Chondrocyte (in vitro differentiated cells): Measurements from ENCODE around the gene PGBD2. TPM values are rescaled to one million over a fixed set of nuclear protein-coding genes. Genes with fewer than 3 reads are reported as not detected.
"Not testable (repeated sequence)": the region's sequence is repeated elsewhere in the genome, so short reads cannot be mapped to it uniquely, and the experiment has no call there.

Source experiments
- DNase-seq: peaks from one replicate; pipeline ENCODE4 v3.0.0; 2021; ENCODE audit warnings: mixed read lengths, low spot score
- H3K27ac Mint-ChIP-seq: one replicate; pipeline ENCODE4 v1.8.0; 2021; ENCODE audit warnings: mild to moderate bottlenecking, moderate library complexity, mixed read lengths; ENCODE audit not compliant: unreplicated experiment
- H3K27me3 Mint-ChIP-seq: 2 replicates; pipeline ENCODE4 v1.8.0; 2021; ENCODE audit warnings: low read depth, mixed read lengths
- H3K36me3 Mint-ChIP-seq: 2 replicates; pipeline ENCODE4 v1.8.0; 2021; ENCODE audit warnings: low read depth, mixed read lengths
- H3K4me1 Mint-ChIP-seq: 2 replicates; pipeline ENCODE4 v1.8.0; 2021; ENCODE audit warnings: low read depth, mild to moderate bottlenecking, mixed read lengths
- H3K4me3 Mint-ChIP-seq: one replicate; pipeline ENCODE4 v1.8.0; 2021; ENCODE audit warnings: mild to moderate bottlenecking, moderate library complexity, mixed read lengths; ENCODE audit not compliant: unreplicated experiment
- H3K9me3 Mint-ChIP-seq: 2 replicates; pipeline ENCODE4 v1.8.0; 2021; ENCODE audit warnings: low read depth, mixed read lengths
- total RNA-seq: library from RNA; stranded (reverse); gene quantifications from 3 replicates; pipeline ENCODE4 v1.2.1, GENCODE V29; 2021
- TF ChIP-seq, protein P1 (sequence below): fragments of 200-600 bp; sonication (generic); IDR thresholded peaks from 2 replicates; pipeline ENCODE4 v1.5.0; 2021; ENCODE audit warnings: antibody characterized with exemption, mild to moderate bottlenecking, moderate library complexity

Gene PGBD2
- total RNA-seq, 1 donor from 2014 or later: 5.2 TPM

DNA sequence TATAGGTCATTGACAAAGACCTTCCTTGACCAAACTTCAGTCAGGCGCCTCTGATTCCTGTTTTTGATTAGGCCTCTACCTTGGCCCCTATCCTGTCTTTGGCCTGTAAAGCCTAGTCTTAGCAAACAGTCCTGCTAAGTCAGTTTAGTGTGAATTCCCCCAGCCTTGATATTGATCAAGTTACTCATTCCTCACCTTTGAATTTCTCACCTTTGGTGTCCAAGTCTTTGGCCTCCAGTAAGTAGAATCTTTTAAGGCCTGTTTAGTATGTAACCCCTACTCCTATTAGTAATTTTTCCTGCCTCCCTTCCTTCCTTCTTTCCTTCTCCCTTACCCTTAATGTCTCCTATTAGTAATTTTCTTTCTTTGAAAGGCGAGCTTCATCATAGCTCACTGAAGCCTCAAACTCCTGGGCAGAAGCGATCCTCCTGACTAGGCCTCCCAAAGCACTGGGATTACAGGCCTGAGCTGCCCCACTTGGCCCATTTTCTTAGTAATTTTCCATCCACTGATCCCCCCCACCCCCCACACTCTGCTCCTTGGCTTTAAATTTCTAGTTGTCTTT, 34.1 kb upstream of the PGBD2 start:
- H3K9me3 Mint-ChIP-seq: no peaks in the 10 kb centered on the region

DNA sequence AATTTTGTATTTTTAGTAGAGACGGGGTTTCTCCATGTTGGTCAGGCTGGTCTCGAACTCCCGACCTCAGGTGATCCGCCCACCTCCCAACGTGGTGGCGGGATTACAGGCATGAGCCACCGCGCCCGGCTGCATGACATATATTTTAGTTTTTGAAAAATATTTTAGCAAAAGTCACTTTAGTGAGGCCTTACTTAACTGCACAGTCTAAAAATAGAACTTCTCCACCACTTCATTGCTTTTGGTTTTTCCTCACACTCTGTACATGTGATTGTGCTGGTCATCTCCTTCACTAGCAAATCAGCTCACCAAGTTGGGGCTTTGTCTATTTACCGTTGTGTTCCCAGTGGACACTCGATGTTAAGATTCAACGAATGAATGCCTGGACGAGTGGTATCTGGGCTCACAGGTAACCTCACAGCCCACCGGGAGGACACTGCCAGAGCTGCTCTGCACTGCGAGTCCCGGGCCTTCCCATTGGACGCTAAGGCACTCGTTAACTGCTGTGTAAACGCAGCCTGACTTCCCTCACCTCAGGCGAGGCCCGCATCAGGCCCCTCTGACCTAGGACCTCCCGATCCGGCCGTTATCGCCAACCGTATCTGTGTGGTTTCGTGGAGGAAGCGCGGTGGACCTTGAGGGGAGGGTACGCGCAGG, 33.2 kb upstream of the PGBD2 start:
- Mint-ChIP-seq H3K4me3 (peak overlapping the region; percentile 91), H3K4me1 (peaks cover 15% of the 10 kb centered on the region), H3K27me3 (no peaks in the 10 kb centered on the region), H3K27ac (peak overlapping the region; percentile 99), H3K36me3 (no peaks in the 10 kb centered on the region), H3K9me3 (no peaks in the 10 kb centered on the region)
- no peak for DNase-seq
- TF ChIP-seq, protein P1, sequence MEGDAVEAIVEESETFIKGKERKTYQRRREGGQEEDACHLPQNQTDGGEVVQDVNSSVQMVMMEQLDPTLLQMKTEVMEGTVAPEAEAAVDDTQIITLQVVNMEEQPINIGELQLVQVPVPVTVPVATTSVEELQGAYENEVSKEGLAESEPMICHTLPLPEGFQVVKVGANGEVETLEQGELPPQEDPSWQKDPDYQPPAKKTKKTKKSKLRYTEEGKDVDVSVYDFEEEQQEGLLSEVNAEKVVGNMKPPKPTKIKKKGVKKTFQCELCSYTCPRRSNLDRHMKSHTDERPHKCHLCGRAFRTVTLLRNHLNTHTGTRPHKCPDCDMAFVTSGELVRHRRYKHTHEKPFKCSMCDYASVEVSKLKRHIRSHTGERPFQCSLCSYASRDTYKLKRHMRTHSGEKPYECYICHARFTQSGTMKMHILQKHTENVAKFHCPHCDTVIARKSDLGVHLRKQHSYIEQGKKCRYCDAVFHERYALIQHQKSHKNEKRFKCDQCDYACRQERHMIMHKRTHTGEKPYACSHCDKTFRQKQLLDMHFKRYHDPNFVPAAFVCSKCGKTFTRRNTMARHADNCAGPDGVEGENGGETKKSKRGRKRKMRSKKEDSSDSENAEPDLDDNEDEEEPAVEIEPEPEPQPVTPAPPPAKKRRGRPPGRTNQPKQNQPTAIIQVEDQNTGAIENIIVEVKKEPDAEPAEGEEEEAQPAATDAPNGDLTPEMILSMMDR: no peak

More for the DNA sequence above, 34.1 kb upstream of the PGBD2 start:
- DNase-seq: no peak
- Mint-ChIP-seq H3K27me3 (no peaks in the 10 kb centered on the region), H3K36me3 (no peaks in the 10 kb centered on the region), H3K4me3 (peak overlapping the region; percentile 91), H3K27ac (peak overlapping the region; percentile 74), H3K4me1 (peaks cover 15% of the 10 kb centered on the region)
- TF ChIP-seq, protein P1: no peak

DNA sequence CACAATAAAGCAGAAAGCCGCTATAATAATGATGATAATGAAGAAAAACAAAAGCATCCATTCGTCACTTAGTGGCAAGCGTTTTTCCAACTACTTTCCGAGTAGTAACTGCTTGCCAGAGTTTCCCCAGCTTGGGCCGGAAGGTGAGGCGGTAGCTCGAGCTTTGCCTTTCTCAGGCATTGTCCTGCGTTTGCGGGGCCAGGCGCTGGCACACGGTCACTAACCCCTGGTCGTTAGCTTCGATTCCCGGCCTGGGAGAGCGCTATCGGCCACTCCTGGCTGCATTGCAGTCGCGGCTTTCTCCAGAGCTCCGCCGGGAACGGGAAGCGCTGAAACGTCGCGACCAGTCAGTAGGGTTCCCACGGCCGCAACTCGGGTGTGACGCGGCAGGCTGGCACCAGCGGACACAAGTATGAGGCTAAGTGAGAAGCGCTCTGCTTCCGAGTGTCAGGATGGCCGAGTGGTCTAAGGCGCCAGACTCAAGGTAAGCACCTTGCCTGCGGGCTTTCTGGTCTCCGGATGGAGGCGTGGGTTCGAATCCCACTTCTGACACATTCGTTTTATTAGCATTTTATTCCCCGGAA, 32.5 kb upstream of the PGBD2 start:
- Mint-ChIP-seq H3K27me3 (no peaks in the 10 kb centered on the region), H3K36me3 (no peaks in the 10 kb centered on the region), H3K4me1 (peaks cover 15% of the 10 kb centered on the region), H3K4me3 (peak overlapping the region; percentile 91), H3K27ac (peak overlapping the region; percentile 99), H3K9me3 (no peaks in the 10 kb centered on the region)
- no peak for DNase-seq
- TF ChIP-seq, protein P1: peak; percentile 37

DNA sequence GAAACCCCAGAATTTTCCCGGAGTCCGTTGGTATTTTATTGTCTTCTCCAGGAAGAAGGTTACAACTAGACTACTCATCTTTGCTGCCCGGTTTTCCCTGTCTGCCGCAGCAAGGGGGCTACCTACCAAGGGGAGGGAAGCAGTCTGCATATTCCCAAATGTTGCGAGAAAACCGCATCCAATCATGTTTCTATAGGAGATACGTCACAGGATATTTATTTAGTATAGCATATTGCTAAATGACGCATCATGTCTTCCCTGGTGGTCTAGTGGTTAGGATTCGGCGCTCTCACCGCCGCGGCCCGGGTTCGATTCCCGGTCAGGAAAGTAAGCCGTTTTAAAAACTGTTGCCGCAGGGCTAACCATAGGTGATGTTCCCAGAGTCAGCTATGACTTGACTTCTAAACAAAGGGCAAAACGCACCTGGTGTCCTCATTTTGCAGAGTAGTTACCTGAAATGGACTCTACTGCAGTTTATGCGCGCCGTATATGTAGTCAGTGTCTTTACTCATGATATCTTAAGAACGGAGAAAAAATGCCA, 32.0 kb upstream of the PGBD2 start:
- TF ChIP-seq, protein P1: peak; percentile 22
- H3K36me3 Mint-ChIP-seq: no peaks in the 10 kb centered on the region

DNA sequence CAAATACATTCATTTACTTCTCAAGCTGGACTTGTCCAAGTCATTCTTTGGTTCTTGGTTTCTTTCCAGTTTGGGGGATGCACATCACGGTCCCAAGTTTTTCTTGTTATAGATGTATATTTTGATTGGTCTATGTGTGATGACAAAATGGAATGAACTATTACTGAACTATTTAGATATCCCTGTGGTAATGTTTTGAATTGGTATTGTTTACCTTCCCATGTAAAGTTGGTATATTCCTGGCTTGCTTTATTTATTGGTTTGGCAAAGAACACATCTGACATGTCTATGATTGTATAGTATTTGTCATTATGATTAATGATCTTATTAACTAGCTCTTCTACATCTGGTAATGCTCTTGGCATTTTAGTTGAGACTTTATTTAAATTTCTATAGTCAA, 24.8 kb upstream of the PGBD2 start:
- Mint-ChIP-seq H3K4me1 (peaks cover 4% of the 10 kb centered on the region), H3K27me3 (peaks cover 5% of the 10 kb centered on the region), H3K4me3 (no peak overlapping the region), H3K27ac (no peak overlapping the region), H3K9me3 (no peaks in the 10 kb centered on the region), H3K36me3 (no peaks in the 10 kb centered on the region)
- TF ChIP-seq, protein P1: no peak
- DNase-seq: no peak

More for the DNA sequence above, 32.0 kb upstream of the PGBD2 start:
- H3K4me1 Mint-ChIP-seq: peaks cover 15% of the 10 kb centered on the region
- no peak for DNase-seq
- peak overlapping the region; percentile 91 for H3K4me3 Mint-ChIP-seq
- H3K9me3 Mint-ChIP-seq: no peaks in the 10 kb centered on the region
- H3K27me3 Mint-ChIP-seq: peaks cover under 1% of the 10 kb centered on the region
- peak overlapping the region; percentile 99 for H3K27ac Mint-ChIP-seq

DNA sequence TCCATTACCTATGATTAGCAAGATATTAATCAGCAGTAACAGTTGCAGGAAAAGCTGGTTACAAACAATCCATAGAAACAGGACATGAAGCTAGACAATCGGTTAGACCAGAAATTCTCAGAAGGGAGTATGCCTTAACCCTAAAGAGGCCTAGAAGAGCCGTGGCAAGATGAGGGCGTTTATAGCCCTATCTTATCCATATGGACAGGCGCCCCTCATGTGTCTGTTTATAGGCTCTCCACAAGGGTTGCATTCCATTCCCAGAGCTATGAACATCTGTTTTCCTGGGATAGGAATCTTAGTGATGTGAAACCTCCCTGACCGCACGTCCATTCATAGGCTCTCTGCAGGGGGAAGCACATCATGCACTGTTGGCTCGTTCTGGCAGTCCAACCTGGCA, 23.6 kb upstream of the PGBD2 start:
- not testable (repeated sequence) for H3K36me3 Mint-ChIP-seq, H3K4me3 Mint-ChIP-seq, H3K27ac Mint-ChIP-seq, H3K27me3 Mint-ChIP-seq, H3K9me3 Mint-ChIP-seq, H3K4me1 Mint-ChIP-seq, DNase-seq
